ENCODE results near the gene OPTC.
"Not testable (repeated sequence)": the region's sequence is repeated elsewhere in the genome, so short reads cannot be mapped to it uniquely, and the experiment has no call there.

OPTC gene

GRCh38 chr1:203465948-203466347 lies 28.0 kb upstream of the OPTC start:
- no peak for DNase-seq

DNA sequence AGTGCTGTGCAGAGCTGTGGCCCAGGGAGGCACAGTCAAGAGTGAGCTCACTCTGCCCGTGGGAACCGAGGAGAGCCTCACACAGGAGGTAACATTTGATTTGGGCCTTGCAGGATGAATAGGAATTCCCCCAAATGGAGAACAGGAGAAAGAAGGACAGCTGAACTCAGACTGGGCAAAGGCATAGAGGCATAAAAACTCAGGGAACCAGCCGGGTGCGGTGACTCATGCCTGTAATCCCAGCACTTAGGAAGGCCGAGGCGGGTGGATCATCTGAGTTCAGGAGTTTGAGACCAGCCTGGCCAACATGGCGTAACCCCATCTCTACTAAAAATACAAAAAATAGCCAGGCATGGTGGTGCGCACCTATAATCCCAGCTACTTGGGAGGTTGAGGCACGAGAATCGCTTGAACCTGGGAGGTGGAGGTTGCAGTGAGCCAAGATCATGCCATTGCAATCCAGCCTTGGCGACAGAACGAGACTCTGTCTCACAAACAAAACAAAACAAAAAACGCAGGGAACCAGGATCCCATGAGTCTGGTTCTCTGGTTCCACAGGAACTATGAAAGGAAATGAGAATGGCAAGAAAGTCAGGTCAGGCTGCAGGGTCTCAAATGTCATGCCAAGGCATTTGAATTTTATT lies 26.9 kb upstream of the OPTC start:
- not testable (repeated sequence) for DNase-seq

GRCh38 chr1:203467550-203467921 lies 26.4 kb upstream of the OPTC start:
- no peak for DNase-seq

DNA sequence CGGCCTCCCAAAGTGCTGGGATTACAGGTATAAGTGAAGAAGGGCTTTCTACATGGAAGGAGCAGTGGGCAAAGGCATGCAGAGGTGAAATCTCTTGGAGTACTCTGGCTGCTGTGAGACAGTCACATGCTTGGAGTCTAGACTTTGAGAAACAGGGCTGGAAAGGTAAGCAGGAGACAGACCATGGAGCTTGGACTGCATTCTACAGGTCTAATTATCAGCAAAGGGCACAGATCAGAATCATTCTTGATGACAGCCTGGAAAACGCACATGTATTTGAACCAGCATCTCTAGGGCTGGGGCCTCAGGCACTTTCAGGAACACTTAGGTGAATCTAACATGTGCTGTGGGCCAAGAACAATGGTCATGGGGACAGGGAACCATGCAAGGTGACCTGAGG lies 25.6 kb upstream of the OPTC start:
- DNase-seq, result no peak

- DNase-seq, result no peak
Observed at GRCh38 chr1:203470240-203470639, 23.7 kb upstream of the OPTC start.

DNA sequence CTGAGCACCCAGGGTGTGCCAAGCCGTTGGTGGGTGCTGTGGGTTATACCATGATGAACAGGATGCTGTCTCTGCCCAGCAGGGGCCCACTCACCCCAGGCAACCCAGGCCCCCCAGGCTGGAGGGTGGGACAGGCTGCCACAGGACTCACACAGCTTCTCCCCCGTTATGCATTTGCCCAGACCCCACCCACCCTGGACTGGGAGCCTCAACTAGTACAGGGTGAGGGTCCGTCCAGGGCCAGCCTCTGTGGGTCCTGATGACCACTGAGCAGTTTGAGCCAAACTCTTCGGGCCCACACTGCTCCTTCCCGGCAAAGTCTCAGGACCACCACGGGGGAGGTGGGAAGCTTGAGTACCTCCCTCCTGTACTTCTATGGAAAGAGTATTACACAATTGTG lies 22.1 kb upstream of the OPTC start:
- no peak for DNase-seq

DNA sequence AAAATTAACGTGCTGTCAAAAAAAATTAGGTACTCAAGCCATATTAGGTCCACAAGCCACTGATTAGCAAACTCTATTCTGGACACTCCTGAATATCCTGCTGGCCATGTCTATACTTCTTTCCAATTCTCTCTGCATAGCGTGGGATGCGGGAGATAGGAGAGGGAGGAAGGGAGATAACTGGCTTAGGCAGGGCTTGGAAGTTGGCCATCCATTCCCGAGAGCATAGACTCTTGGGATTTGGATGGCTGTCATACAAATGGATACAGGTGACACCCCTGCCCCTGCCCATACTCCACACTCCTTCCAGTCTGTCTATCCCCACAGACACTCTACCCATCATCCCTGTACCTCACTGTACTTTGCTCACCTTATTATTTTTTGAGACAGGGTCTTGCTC lies 20.7 kb upstream of the OPTC start:
- no peak for DNase-seq

DNA sequence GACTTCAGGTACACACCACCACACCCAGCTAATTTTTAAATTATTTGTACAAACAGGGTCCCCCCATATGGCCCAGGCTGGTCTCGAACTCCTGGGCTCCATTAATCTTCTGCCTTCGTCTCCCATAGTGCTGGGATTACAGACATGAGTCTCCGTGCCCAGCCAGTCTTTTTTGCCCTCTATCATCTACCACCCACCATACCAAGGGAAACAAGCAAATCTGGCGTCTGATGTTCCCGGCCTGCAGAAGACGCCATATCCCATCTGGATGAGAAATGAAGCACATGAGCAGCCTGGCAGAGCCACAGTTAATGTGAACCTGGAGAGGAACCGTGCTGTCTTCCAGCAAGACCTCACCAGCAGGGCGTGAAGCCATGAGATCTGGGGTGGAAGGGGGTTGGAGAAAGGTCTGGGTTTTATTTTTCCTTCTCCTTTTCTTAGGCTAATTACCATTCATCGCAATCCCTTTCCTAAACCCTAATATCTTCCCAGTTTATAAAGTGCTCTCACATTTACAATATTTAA lies 20.1 kb upstream of the OPTC start:
- no peak for DNase-seq

DNA sequence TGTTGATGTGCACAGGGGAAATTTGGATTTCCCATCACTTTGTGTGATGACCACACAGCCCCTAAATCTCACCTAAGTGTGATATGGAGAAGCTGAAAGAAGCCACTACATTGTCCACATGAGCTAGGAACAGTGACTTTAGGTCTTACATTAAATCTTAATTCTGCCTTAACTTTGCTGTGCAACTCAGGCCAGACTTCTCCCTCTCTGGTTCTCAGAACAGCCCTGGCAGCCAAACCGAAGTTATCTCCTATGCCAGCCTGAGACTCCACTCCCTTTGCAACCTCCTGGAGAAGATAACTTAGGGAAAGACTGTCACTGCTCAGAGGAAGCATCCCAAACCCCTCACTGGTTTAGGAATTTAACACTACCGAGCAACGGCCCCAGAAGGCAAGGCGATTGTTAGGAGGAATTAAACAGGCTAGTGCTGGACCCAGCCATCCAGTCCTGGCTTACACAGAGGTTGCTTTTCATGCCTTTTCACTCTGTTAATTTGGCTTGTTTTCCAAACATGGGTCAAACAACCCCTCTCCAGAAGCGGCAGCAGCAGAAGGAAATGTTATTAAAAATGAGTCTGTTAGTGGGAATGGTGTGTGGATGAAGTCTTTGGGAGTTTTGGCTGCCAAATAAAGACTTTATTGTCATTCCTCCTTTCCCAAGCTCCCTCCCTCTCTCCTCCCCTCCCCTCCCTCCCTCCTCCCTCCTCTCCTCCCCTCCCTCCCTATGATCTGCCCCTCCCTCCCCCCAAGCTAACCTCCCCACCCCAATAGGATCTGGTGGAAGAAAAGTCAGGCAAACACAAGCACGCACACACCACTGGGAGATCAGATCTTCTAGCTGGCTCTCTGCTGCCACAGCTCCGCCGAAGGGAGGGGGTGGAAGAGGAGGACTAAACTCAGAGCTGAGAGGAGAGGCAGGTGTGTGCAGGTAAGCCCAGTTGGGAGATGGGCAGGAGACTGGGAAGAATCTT lies 18.7 kb upstream of the OPTC start, which contains the start of gene PRELP:
TSS of gene PRELP (plus strand) at position 795 of the 970 bp plus-strand sequence. CDS start 7,379 bp downstream, outside the sequence.
- DNase-seq, result no peak

DNA sequence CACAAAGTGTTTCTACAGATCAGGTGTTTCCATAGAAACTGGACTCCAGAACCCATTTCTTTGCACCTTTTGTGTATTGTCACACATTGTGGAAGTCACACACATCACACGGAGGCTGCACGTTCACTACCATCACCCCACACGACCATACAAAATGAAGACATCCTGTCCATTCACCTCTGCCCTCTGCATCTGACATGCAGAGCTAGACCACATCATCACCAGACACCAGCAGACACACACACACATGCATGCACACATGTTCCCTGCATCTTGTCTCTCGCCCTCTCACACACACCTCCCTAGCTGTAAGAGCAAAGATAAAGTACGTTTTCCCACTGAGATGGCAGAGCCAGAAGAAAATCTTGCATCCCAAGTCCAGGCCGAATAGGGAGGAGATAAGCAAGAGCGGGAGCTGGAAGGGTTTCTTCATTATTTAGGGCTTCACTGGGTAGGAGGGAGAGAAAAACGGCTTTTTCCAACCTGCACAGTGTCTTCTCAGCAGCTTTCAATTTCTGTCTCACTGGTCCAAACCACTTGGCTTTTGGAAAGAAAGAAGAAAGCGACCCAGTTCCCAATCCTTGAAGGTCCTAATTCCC lies 17.6 kb upstream of the OPTC start:
- DNase-seq, result no peak

DNA sequence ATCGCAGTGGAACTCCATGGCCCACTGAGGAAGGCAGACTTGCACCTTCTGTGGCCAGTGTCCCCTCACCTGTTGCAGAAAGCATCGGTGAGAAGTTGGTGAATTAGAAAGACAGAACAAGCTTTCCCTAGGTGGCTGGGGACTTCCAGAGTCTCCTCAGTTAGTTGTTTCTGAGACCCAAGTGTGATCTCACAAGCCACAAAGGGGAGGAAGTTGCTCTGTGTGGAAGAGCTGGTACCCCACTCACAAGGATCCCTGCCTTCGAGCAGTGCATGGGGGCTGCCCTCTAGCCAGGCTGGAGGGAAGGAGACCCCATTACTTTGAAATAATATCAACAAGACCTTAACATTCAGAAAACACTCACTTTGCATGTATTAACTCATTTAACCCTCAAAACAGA lies 16.2 kb upstream of the OPTC start:
- DNase-seq, result no peak

- no peak for DNase-seq
Observed at GRCh38 chr1:203478231-203478630, 15.7 kb upstream of the OPTC start.

DNA sequence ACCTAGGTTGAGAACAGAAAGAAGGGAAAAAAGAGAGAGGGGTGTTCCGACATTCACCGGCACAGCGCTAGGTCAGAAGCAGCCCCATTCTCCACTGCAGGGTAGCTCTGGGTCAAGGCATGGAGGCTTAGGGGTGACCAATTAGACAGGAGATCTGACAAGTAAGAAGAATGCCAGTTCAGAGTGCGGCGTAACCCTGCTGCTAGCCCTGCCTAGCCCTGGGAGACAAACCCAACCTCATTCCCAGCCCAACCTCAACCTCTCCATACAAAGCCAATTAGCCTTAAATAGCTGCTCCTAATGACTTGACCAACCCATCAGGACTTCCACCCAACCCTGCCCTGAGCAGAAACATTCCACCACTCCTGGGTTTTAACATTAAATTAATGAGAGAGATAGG lies 15.0 kb upstream of the OPTC start:
- no peak for DNase-seq

DNA sequence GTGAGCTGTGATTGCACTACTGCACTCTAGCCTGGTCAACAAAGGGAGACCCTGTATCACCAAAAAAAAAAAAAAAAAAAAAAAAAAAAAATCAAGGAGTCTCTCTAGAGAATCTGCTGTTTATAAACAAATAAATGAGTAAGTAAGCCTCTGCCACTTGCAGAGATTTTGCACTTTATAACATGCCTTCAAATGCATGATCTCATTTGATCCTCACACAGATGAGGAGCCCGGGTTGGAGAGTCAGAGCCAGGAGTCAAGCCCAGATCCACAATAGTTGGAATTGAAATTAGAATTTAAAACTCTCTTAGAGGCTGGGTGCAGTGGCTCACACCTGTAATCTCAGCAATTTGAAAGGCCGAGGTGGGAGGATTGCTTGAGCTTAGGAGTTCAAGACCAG lies 14.3 kb upstream of the OPTC start:
- DNase-seq, result no peak

DNA sequence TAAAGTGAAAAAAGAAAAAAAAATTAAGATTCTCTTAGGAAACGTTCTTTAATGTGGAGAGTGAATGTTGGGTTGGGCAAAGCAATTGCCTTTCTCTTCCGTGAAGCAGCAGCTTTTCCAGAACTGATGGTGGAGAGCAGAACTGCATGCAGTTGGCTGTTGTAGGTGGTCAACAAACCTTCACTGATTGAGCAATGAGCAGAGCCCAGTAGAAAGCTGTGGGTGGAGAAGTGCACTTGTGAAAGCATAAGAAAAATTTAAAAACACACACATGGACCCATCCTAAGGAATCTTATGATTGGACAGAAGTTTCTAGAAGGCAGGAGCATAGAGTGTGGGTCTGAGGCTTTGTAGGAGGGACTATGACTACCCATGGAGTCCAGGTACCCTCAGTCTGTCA lies 13.9 kb upstream of the OPTC start:
- no peak for DNase-seq

GRCh38 chr1:203480525-203481084 lies 13.3 kb upstream of the OPTC start:
- DNase-seq, result peak in 4 of 5 donors; percentile 10 to 24 (median 19)

GRCh38 chr1:203481196-203481595 lies 12.8 kb upstream of the OPTC start:
- DNase-seq, result no peak

DNA sequence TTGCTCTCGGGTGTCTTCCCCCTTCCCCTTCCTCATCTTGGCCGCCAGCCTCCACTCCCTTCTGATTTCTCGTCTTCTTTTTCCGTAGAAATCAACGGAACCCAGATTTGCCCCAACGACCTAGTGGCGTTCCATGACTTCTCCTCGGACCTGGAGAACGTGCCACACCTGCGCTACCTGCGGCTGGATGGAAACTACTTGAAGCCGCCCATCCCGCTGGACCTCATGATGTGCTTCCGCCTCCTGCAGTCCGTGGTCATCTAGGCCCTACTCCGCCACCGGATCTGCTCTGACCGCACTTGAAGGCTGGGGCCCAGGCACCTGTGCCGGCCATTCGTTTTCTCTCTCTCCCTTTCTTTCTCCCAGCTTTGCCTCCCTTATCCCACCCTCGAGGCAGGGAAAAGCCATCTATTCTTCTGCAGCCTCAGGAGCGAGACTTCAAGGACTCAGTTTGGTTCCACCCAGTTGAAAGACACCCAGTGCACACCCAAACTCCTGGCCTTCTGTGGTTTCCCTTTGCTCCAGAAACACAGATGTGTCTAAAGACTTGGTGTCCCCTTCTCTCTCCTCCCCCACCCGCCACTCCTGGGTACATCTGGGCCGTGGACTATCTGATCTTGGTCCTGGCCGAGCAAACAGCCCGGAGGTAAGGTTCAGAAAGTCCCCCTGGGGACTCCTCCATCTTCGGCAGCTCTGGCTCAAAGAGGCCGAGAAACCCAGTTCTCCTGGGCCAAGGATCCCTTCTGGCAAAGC lies 7.2 kb upstream of the OPTC start:
- DNase-seq, result no peak

DNA sequence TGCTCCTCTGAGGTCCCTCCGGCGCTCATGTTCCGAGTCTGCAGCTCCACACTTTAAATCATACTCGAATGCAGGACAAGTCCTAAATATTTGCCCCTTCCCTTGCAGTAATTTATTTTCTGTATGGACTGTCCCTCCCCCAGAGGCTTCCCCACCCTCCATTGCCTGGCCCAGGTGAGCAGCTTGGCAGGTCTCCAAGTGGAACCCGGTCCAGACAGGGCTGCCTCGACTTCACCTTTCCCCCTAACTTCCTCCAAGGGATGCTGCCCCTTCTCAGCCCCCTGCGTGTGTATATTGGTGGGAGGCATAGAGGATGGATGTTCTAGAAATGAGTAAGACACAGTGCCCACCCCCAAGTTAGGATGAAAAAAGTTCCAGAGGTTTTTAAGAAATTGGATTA lies 5.4 kb upstream of the OPTC start:
- no peak for DNase-seq

DNA sequence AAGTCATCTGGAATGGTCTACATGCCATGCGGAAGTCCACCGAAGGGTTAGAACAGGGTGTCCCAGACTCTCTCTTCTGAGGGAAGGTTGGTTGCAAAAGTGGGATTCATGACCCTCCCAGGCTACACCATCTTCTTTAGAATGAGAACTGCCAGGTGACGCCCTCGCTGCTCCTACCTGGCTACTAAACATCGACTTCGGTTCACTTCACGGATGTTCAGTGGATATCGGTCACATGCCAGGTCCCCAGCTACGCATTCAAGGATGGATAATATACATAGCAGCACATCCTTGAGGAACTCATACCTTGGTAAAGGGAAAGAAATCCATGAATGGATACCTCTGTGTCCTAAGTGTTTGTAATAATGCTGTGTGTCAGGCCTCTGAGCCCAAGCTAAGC lies 3.3 kb upstream of the OPTC start:
- DNase-seq, result no peak

- no peak for DNase-seq
Observed at GRCh38 chr1:203491664-203492063, 2.3 kb upstream of the OPTC start.

- DNase-seq, result no peak
Observed at GRCh38 chr1:203492082-203492747, 1.7 kb upstream of the OPTC start.

Measured in T-helper 1 cell (primary cell).